HepG2 (cell line): Measurements from ENCODE around the gene AKTIP. TPM values are rescaled to one million over a fixed set of nuclear protein-coding genes. Genes with fewer than 3 reads are reported as not detected.

ENCODE experiments used
- ISL2 ChIP-seq: sonication (generic); formaldehyde crosslinking; IDR thresholded peaks from 2 replicates; pipeline ENCODE4 v1.5.0; 2020; ENCODE audit warnings: missing genetic modification reagents
- SCMH1 ChIP-seq: sonication (generic); formaldehyde crosslinking; IDR thresholded peaks from 2 replicates; pipeline ENCODE4 v1.9.0; 2021; ENCODE audit warnings: missing genetic modification reagents, mild to moderate bottlenecking, borderline replicate concordance
- ZFP36L2 ChIP-seq: sonication (generic); formaldehyde crosslinking; IDR thresholded peaks from 2 replicates; pipeline ENCODE4 v1.4.0; 2020; ENCODE audit warnings: missing genetic modification reagents
- ZNF564 ChIP-seq: sonication (generic); formaldehyde crosslinking; IDR thresholded peaks from 2 replicates; pipeline ENCODE4 v1.8.1; 2023; ENCODE audit warnings: mild to moderate bottlenecking, missing genetic modification reagents
- polyA plus RNA-seq, 8 experiments: library from polyadenylated mRNA; depleted of rRNA in 3 of 8; stranded (reverse) in 7 of 8; unstranded in 1 of 8; fragments of >200 nt; fragmentation: Illumina TruSeq in 4 of 8; extraction: Trizol in 4 of 8; gene quantifications; 2 replicates each; pipeline versions ENCODE4 v1.2.1 to v1.2.3, GENCODE V29; 2011 to 2016; ENCODE audit warnings: low read depth in 4 of 8, missing spikeins in 1 of 8, mixed read lengths in 1 of 8; ENCODE audit not compliant: insufficient read depth in 1 of 8
- small RNA-seq, 3 experiments: library from RNA; depleted of rRNA; stranded (forward); fragments of <200 nt; gene quantifications; one replicate each; pipeline ENCODE3, GENCODE V24; 2012; ENCODE audit warnings: low read depth in 2 of 3, low replicate concordance in 1 of 3; ENCODE audit not compliant: insufficient read length in 3 of 3, insufficient read depth in 2 of 3
- total RNA-seq, 5 experiments: library from RNA; depleted of rRNA; stranded (reverse); fragments of >200 nt; fragmentation: Illumina TruSeq; extraction: Trizol; gene quantifications; 2 replicates each; pipeline ENCODE4 v1.2.3, GENCODE V29; 2016; ENCODE audit warnings: low read depth in 1 of 5

The AKTIP gene
- total and polyA plus RNA-seq, 2 of the 13 experiments (the other 11 are each of a cell fraction or from before 2014, with no cell fraction given), result 28.8 to 49.0 TPM

- TF ChIP-seq ZNF564 (no peak), ZFP36L2 (CRISPR knock-in tag) (no peak), ISL2 (CRISPR knock-in tag) (no peak), SCMH1 (CRISPR knock-in tag) (no peak)
Measured at GRCh38 chr16:53445534-53445933, 57.5 kb downstream of the AKTIP start (continued).

Small RNA genes within 50 kb of the gene (small RNA-seq; reads per million reads assigned to genes)
- gene RNU6-1153P, result 0 reads per million in 3 experiments

Other genes starting within 250 kb of the AKTIP start
- 35.3 and 41.2 TPM in 2 replicates for gene RBL2, start 68.7 kb downstream of the AKTIP start, total RNA-seq (2016; rRNA removed; fragmentation: Illumina TruSeq; extraction: Trizol)
- 58.6 and 60.9 TPM in 2 replicates for gene RBL2, start 68.7 kb downstream of the AKTIP start, polyA plus RNA-seq (2011; rRNA removed)
- 13.5 and 17.8 TPM in 2 replicates for gene RPGRIP1L, start 200.7 kb upstream of the AKTIP start, total RNA-seq (2016; rRNA removed; fragmentation: Illumina TruSeq; extraction: Trizol)
- gene RPGRIP1L, start 200.7 kb upstream of the AKTIP start, polyA plus RNA-seq (2011; rRNA removed), result 3.6 and 5.0 TPM in 2 replicates
- gene FTO, start 200.9 kb upstream of the AKTIP start, total RNA-seq (2016; rRNA removed; fragmentation: Illumina TruSeq; extraction: Trizol), result 55.8 and 92.5 TPM in 2 replicates
- gene FTO, start 200.9 kb upstream of the AKTIP start, polyA plus RNA-seq (2011; rRNA removed), result 41.6 and 43.3 TPM in 2 replicates